DND-41 (cell line): ENCODE data around the gene SMARCA4.
A peak's percentile ranks its signal among the peaks of the same experiment; 100 is the strongest.

Experiments used
- ATAC-seq: fragments of 200-7000 bp; cut with Tn5 transposase; 3 replicates; pipeline ENCODE4 v1.9.1; 2021; ENCODE audit warnings: low read depth; ENCODE audit not compliant: insufficient read depth
- DNase-seq: peaks from one replicate; pipeline ENCODE4 v3.0.0-alpha.2; 2020
- H2AFZ ChIP-seq: 2 replicates; pipeline ENCODE4 v1.6.0; 2012; ENCODE audit warnings: low read depth, low read length
- H3K27ac ChIP-seq: 2 replicates; pipeline ENCODE4 v1.5.1; 2012; ENCODE audit warnings: low read length, inconsistent platforms
- H3K27me3 ChIP-seq: fragments of 200-600 bp; sonication (generic); 2 replicates; pipeline ENCODE4 v1.6.0; 2012; ENCODE audit warnings: low read length, mild to moderate bottlenecking, inconsistent platforms; ENCODE audit not compliant: insufficient read depth, poor library complexity
- H3K36me3 ChIP-seq: 2 replicates; pipeline ENCODE4 v1.5.1; 2012; ENCODE audit warnings: low read length, inconsistent platforms; ENCODE audit not compliant: insufficient read depth
- H3K4me1 ChIP-seq: 2 replicates; pipeline ENCODE4 v1.5.1; 2012; ENCODE audit warnings: mild to moderate bottlenecking, low read length; ENCODE audit not compliant: insufficient read depth
- H3K4me2 ChIP-seq: 2 replicates; pipeline ENCODE4 v1.6.0; 2012; ENCODE audit warnings: mild to moderate bottlenecking, moderate library complexity, low read length, inconsistent platforms; ENCODE audit not compliant: insufficient read depth
- H3K4me3 ChIP-seq, 2 experiments: fragments of 200-600 bp in 1 of 2; shearing (Covaris generic) in 1 of 2; 2 replicates each; pipeline ENCODE4 v1.5.1; 2012 to 2016; ENCODE audit warnings: inconsistent platforms in 2 of 2, low read length in 2 of 2, mild to moderate bottlenecking in 2 of 2, low read depth in 1 of 2, moderate library complexity in 1 of 2
- H3K79me2 ChIP-seq: 2 replicates; pipeline ENCODE4 v1.6.0; 2012; ENCODE audit warnings: low read length, inconsistent platforms; ENCODE audit not compliant: insufficient read depth
- H3K9ac ChIP-seq: 2 replicates; pipeline ENCODE4 v1.6.0; 2012; ENCODE audit warnings: low read depth, mild to moderate bottlenecking, inconsistent platforms, low read length, moderate library complexity
- H3K9me3 ChIP-seq: 2 replicates; pipeline ENCODE4 v1.5.1; 2012; ENCODE audit warnings: low read length, moderate library complexity, mild to moderate bottlenecking, inconsistent platforms; ENCODE audit not compliant: insufficient read depth, severe bottlenecking
- H4K20me1 ChIP-seq: 2 replicates; pipeline ENCODE4 v1.6.0; 2012; ENCODE audit warnings: low read length; ENCODE audit not compliant: insufficient read depth
- EZH2 ChIP-seq: IDR thresholded peaks from 3 replicates; pipeline ENCODE4 v1.6.1; 2012; ENCODE audit warnings: borderline replicate concordance, low read depth, mild to moderate bottlenecking, moderate library complexity, low read length, inconsistent platforms; ENCODE audit not compliant: severe bottlenecking
- TF ChIP-seq, protein P1 (sequence below): IDR thresholded peaks from 2 replicates; pipeline ENCODE4 v1.5.1; 2012; ENCODE audit warnings: borderline replicate concordance, low read length, moderate library complexity, mild to moderate bottlenecking; ENCODE audit not compliant: poor library complexity, severe bottlenecking; ENCODE audit errors: extremely low read depth

Gene SMARCA4

DNA sequence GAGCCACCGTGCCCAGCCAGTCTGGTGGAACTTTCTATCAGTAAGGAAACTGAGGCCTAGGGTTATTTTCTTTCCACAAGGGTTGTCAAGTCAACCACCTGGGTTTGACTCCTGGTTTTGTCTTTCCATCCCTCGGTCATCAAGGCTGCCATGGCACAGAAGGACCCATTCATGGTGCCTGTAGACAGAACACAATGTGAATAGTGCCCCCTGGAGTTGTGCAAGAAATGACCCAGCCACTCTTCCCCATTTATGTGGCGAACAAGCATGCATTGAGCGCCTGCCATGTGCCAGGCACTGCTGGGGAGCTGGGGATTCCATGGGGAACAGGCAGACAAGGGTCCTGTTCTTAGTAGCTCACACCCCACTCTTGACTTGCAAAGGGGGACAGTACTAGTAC, 4.1 kb downstream of the SMARCA4 start:
- DNase-seq: no peak
- Histone ChIP-seq H3K9ac (no peak overlapping the region), H3K4me3 (no peak overlapping the region), H3K27me3 (no peaks in the 10 kb centered on the region), H3K79me2 (peaks cover 94% of the 10 kb centered on the region), H3K4me2 (peak overlapping the region; percentile 35; the same call in 1 of the 2 replicates), H2AFZ (no peak overlapping the region), H3K9me3 (no peaks in the 10 kb centered on the region), H3K27ac (peak overlapping the region; percentile 4; the same call in 1 of the 2 replicates), H4K20me1 (peaks cover 63% of the 10 kb centered on the region), H3K36me3 (peaks cover 7% of the 10 kb centered on the region; the same call in 1 of the 2 replicates), H3K4me1 (peaks cover 49% of the 10 kb centered on the region)
- TF ChIP-seq, protein P1, sequence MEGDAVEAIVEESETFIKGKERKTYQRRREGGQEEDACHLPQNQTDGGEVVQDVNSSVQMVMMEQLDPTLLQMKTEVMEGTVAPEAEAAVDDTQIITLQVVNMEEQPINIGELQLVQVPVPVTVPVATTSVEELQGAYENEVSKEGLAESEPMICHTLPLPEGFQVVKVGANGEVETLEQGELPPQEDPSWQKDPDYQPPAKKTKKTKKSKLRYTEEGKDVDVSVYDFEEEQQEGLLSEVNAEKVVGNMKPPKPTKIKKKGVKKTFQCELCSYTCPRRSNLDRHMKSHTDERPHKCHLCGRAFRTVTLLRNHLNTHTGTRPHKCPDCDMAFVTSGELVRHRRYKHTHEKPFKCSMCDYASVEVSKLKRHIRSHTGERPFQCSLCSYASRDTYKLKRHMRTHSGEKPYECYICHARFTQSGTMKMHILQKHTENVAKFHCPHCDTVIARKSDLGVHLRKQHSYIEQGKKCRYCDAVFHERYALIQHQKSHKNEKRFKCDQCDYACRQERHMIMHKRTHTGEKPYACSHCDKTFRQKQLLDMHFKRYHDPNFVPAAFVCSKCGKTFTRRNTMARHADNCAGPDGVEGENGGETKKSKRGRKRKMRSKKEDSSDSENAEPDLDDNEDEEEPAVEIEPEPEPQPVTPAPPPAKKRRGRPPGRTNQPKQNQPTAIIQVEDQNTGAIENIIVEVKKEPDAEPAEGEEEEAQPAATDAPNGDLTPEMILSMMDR: peak; percentile 29
- no peak for TF ChIP-seq EZH2
- no peak for ATAC-seq

DNA sequence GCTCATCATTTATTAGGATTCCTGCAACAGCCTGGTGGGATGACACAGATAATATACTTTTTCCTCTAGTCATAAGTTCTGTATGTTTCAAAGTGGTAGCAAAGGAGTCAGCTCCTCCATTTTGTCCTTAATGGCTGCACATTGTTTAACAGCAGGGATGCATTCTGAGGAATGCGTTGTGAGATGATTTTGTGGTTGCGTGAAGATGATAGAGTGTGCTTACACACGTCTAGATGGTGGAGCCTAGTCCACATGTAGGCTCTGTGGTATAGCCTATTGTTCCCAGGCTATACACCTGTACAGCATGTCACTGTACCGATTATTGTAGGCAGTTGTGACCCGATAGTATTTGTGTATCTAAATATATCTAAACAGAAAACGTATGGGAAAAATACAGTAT, 4.6 kb downstream of the SMARCA4 start:
- no peak for TF ChIP-seq EZH2
- TF ChIP-seq, protein P1: no peak
- ATAC-seq (no peak), DNase-seq (no peak)
- Histone ChIP-seq H3K4me2 (peak overlapping the region; percentile 35; the same call in 1 of the 2 replicates), H3K9ac (no peak overlapping the region), H4K20me1 (peaks cover 68% of the 10 kb centered on the region), H2AFZ (no peak overlapping the region), H3K79me2 (peaks cover 94% of the 10 kb centered on the region), H3K27me3 (no peaks in the 10 kb centered on the region), H3K9me3 (no peaks in the 10 kb centered on the region), H3K27ac (no peak overlapping the region), H3K4me3 (no peak overlapping the region), H3K4me1 (peaks cover 47% of the 10 kb centered on the region), H3K36me3 (peaks cover 7% of the 10 kb centered on the region; the same call in 1 of the 2 replicates)

DNA sequence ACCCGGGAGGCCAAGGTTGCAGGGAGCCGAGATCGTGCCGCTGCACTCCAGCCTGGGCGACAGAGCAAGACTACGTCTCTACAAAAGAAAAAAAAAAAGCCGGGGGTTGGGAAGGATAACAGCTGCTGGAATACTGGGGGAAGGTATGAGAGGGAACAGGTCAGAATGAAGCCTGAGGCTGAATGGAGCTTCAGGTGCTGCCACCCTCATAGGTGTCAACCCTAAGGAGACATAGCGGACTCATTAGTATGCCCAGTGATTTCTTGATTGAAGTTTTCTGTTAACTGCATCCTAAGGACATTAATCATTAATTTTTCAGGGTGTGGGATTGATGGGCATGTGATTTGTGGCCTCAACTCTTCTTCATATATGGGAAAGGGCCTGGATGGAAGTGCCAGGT, 6.0 kb downstream of the SMARCA4 start:
- no peak overlapping the region for H3K9ac ChIP-seq
- DNase-seq: no peak
- no peak for TF ChIP-seq EZH2
- TF ChIP-seq, protein P1: no peak

More for the DNA sequence above, 6.0 kb downstream of the SMARCA4 start:
- peaks cover 47% of the 10 kb centered on the region for H3K4me1 ChIP-seq
- H3K4me2 ChIP-seq: no peak overlapping the region
- H3K36me3 ChIP-seq: peaks cover 12% of the 10 kb centered on the region
- no peak overlapping the region for H3K4me3 ChIP-seq
- peaks cover 80% of the 10 kb centered on the region for H4K20me1 ChIP-seq
- no peak overlapping the region for H3K27ac ChIP-seq
- H3K9me3 ChIP-seq: no peaks in the 10 kb centered on the region
- H2AFZ ChIP-seq: no peak overlapping the region
- H3K79me2 ChIP-seq: peaks cover 99% of the 10 kb centered on the region
- no peak for ATAC-seq
- H3K27me3 ChIP-seq: no peaks in the 10 kb centered on the region
